ENCODE results near the gene SPTB. TPM values are rescaled to one million over a fixed set of nuclear protein-coding genes. Genes with fewer than 3 reads are reported as not detected.

SPTB gene
- total RNA-seq, 1 experiment from 2014 or later = 2.3 TPM

DNA sequence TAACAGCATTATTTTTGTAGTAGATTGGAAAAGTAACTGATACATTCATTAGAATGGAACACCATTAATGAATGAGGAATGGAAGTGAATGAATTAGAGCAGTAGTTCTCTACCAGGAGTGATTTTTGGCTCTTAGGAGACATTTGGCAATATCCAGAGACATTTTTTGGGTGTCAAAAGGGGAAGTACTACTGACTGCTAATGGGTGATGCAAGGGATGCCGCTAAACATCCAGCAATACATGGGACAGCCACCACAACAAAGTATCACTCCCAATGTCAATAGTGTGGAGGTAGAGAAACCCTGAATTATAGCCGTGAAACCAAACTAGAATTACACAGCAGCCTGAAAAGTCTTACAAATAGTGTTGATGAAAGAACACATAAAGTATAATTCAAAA lies 36.1 kb upstream of the SPTB start:
- Histone ChIP-seq H3K23me2 (ENCODE audit: insufficient read length, low read depth, low read length, poor library complexity, severe bottlenecking) (peaks cover 6% of the 10 kb centered on the region), H4K91ac (ENCODE audit: insufficient read length, low read depth, low read length) (no peak overlapping the region), H3K27ac (ENCODE audit: insufficient read length, low read depth, low read length) (no peak overlapping the region), H2AFZ (ENCODE audit: low read length) (no peak overlapping the region), H3T11ph (ENCODE audit: low read length) (no peak overlapping the region), H3K4me2 (ENCODE audit: insufficient read depth, insufficient read length, low read length) (no peak overlapping the region), H4K20me1 (ENCODE audit: control insufficient read depth, insufficient read depth, insufficient read length) (no peaks in the 10 kb centered on the region), H3K23ac (ENCODE audit: insufficient read length, low read depth, low read length) (no peak overlapping the region), H2BK5ac (ENCODE audit: insufficient read length, low read length) (no peak overlapping the region), H3K4me1 (ENCODE audit: insufficient read depth, low read length) (0 out of 2 replicates have a peak, but pooled peaks cover 3% of the 10 kb centered on the region), H3K9me3 (ENCODE audit: control insufficient read depth, low read depth, low read length) (no peaks in the 10 kb centered on the region), H3K27me3 (ENCODE audit: insufficient read depth, low read length) (no peaks in the 10 kb centered on the region), H3K56ac (ENCODE audit: insufficient read length, low read depth, low read length) (no peak overlapping the region), H2BK20ac (ENCODE audit: low read depth, low read length, poor library complexity, severe bottlenecking) (no peak overlapping the region), H4K5ac (ENCODE audit: insufficient read length, low read depth, low read length) (no peak overlapping the region), H3K79me2 (ENCODE audit: insufficient read depth, low read length) (peaks cover 6% of the 10 kb centered on the region; the same call in 1 of the 2 replicates), H3K4ac (ENCODE audit: low read depth, low read length) (no peak overlapping the region), H4K8ac (replicated peaks; ENCODE audit: insufficient read length, low read depth, low read length) (no peak overlapping the region), H2BK15ac (ENCODE audit: low read depth, low read length) (no peak overlapping the region), H3K9ac (ENCODE audit: extremely low read depth, insufficient read length, low read length) (no peak overlapping the region), H3K18ac (ENCODE audit: insufficient read length, low read depth, low read length) (no peak overlapping the region), H2BK120ac (ENCODE audit: low read depth, low read length, poor library complexity, severe bottlenecking) (no peak overlapping the region), H3K14ac (ENCODE audit: insufficient read depth, low read length) (no peak overlapping the region), H3K79me1 (ENCODE audit: insufficient read depth, low read depth, low read length, poor library complexity, severe bottlenecking) (peaks cover 9% of the 10 kb centered on the region), H2BK12ac (ENCODE audit: insufficient read length, low read depth, low read length) (no peak overlapping the region), H2AK5ac (ENCODE audit: insufficient read length, low read length) (no peak overlapping the region)
- H3K27me3 Mint-ChIP-seq (ENCODE audit: low read depth) = no peaks in the 10 kb centered on the region
- peak overlapping the region; percentile 89 to 91; a peak in 4 of 5 replicates for H3K4me3 Mint-ChIP-seq
- TF ChIP-seq, protein P1, sequence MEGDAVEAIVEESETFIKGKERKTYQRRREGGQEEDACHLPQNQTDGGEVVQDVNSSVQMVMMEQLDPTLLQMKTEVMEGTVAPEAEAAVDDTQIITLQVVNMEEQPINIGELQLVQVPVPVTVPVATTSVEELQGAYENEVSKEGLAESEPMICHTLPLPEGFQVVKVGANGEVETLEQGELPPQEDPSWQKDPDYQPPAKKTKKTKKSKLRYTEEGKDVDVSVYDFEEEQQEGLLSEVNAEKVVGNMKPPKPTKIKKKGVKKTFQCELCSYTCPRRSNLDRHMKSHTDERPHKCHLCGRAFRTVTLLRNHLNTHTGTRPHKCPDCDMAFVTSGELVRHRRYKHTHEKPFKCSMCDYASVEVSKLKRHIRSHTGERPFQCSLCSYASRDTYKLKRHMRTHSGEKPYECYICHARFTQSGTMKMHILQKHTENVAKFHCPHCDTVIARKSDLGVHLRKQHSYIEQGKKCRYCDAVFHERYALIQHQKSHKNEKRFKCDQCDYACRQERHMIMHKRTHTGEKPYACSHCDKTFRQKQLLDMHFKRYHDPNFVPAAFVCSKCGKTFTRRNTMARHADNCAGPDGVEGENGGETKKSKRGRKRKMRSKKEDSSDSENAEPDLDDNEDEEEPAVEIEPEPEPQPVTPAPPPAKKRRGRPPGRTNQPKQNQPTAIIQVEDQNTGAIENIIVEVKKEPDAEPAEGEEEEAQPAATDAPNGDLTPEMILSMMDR (conservative IDR thresholded peaks at IDR 0.05) = no peak
- H3K4me1 Mint-ChIP-seq = peaks cover 11 to 19% of the 10 kb centered on the region in 2 experiments
- H3K27ac Mint-ChIP-seq = no peak overlapping the region
- no peak for DNase-seq
- peaks cover 0 to 3% (median 0%) of the 10 kb centered on the region in 3 experiments; a peak in 2 of 7 replicates for H3K36me3 Mint-ChIP-seq (ENCODE audit: insufficient read depth in 1 of 3, low read depth in 3 of 3)
- H3K9me3 Mint-ChIP-seq = no peaks in the 10 kb centered on the region; a peak in 1 of 5 replicates
- no CpG with 5 or more reads among the region's 2 CpGs for WGBS (ENCODE audit: extremely low coverage, insufficient read length, low lambda C conversion rate)
